PFSK-1 (cell line): ENCODE data around the gene TBX18.

Experiments
- FOXP2 ChIP-seq: optimal IDR thresholded peaks from 2 replicates; pipeline ENCODE3; 2011; ENCODE audit warnings: borderline replicate concordance, control low read depth, inconsistent platforms; ENCODE audit not compliant: insufficient read depth; ENCODE audit errors: extremely low read length, extremely low read depth
- POLR2AphosphoS5 ChIP-seq: IDR thresholded peaks from 2 replicates; pipeline ENCODE4 v1.6.1; 2012; ENCODE audit warnings: low read depth, mild to moderate bottlenecking, control low read depth, low read length, moderate library complexity
- SIN3A ChIP-seq: IDR thresholded peaks from 2 replicates; pipeline ENCODE4 v1.6.1; 2012; ENCODE audit warnings: mild to moderate bottlenecking, low read length, moderate library complexity, borderline replicate concordance; ENCODE audit not compliant: insufficient read depth
- TAF1 ChIP-seq: IDR thresholded peaks from 2 replicates; pipeline ENCODE4 v1.6.1; 2012; ENCODE audit warnings: low read length, control low read depth, borderline replicate concordance; ENCODE audit not compliant: insufficient read depth
- TF ChIP-seq, protein P1 (sequence below), 2 experiments: IDR thresholded peaks; 2 replicates each; pipeline versions ENCODE4 v1.6.1 to v1.8.0; 2011 to 2012; ENCODE audit warnings: low read depth in 2 of 2, low read length in 2 of 2, control low read depth in 1 of 2, inconsistent platforms in 1 of 2, mild to moderate bottlenecking in 1 of 2, moderate library complexity in 1 of 2; ENCODE audit not compliant: insufficient read depth in 1 of 2

TBX18 gene

DNA sequence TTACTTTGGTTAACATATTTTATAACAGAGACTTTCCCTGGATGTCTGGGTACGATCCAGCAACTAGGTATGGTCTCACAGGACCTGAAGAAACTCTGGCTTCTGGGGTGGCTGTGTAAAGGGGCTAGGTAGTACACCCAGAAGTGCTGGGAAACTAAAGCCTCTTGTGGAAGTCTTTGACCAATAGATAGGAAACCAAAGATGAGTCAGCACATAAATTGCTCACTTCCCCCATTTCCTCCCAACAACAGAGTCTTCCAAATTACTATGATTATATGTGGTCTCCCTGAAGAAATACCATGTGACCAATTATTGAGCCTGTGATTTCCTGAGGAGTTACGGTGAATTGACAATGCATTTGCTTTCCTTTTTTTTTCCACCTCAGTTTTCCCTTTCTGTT is 26.8 kb upstream of the TBX18 start:
- TF ChIP-seq POLR2AphosphoS5 (no peak), SIN3A (no peak), FOXP2 (no peak)

DNA sequence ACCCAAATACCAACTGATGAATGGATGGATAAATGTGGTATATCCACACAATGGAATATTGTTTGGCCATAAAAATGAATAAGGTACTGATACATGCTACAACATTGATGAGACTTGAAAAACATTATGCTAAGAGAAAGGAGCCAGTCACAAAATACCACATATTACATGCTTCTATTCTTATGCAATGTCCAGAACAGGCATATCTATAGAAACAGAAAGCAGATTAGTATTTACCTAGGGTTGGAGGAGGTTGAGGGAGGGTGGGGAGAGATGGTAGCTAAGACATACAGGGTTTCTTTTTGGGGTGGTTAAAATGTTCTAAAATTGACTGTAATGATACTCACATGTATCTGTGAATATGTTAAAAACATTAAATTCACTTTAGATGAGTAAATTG is 24.8 kb upstream of the TBX18 start:
- TF ChIP-seq TAF1 (no peak), FOXP2 (no peak), POLR2AphosphoS5 (no peak), SIN3A (no peak)
- TF ChIP-seq, protein P1, sequence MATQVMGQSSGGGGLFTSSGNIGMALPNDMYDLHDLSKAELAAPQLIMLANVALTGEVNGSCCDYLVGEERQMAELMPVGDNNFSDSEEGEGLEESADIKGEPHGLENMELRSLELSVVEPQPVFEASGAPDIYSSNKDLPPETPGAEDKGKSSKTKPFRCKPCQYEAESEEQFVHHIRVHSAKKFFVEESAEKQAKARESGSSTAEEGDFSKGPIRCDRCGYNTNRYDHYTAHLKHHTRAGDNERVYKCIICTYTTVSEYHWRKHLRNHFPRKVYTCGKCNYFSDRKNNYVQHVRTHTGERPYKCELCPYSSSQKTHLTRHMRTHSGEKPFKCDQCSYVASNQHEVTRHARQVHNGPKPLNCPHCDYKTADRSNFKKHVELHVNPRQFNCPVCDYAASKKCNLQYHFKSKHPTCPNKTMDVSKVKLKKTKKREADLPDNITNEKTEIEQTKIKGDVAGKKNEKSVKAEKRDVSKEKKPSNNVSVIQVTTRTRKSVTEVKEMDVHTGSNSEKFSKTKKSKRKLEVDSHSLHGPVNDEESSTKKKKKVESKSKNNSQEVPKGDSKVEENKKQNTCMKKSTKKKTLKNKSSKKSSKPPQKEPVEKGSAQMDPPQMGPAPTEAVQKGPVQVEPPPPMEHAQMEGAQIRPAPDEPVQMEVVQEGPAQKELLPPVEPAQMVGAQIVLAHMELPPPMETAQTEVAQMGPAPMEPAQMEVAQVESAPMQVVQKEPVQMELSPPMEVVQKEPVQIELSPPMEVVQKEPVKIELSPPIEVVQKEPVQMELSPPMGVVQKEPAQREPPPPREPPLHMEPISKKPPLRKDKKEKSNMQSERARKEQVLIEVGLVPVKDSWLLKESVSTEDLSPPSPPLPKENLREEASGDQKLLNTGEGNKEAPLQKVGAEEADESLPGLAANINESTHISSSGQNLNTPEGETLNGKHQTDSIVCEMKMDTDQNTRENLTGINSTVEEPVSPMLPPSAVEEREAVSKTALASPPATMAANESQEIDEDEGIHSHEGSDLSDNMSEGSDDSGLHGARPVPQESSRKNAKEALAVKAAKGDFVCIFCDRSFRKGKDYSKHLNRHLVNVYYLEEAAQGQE (IDR thresholded peaks at IDR 0.05; ENCODE audit: insufficient read depth in 1 of 2, low read depth in 2 of 2, low read length in 2 of 2), result no peak

GRCh38 chr6:84788689-84789088 is 24.3 kb upstream of the TBX18 start:
- TF ChIP-seq FOXP2 (no peak), TAF1 (no peak), SIN3A (no peak), POLR2AphosphoS5 (no peak)
- TF ChIP-seq, protein P1 (IDR thresholded peaks at IDR 0.05; ENCODE audit: insufficient read depth in 1 of 2, low read depth in 2 of 2, low read length in 2 of 2), result no peak

DNA sequence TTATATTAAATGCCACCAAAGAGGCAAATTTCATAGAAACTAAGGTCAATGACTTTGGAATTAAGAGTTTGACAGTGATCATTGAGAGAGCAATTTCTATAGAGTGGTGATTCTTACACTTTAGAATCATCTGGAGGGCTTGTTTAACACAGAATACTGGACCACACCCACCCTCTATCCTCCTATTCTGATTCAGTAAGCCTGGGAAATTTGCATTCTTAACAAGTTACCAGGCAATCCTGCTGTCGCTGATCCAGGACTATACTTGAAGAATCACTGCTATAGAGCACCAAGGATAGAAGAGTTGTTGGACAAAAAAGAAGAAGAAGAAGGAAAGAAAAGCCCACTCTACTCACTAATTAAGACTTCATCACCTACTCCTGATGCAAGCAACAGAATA is 21.3 kb upstream of the TBX18 start:
- no peak for TF ChIP-seq FOXP2
- no peak for TF ChIP-seq SIN3A
- no peak for TF ChIP-seq POLR2AphosphoS5
- TF ChIP-seq, protein P1 (IDR thresholded peaks at IDR 0.05; ENCODE audit: insufficient read depth in 1 of 2, low read depth in 2 of 2, low read length in 2 of 2), result no peak
- no peak for TF ChIP-seq TAF1

DNA sequence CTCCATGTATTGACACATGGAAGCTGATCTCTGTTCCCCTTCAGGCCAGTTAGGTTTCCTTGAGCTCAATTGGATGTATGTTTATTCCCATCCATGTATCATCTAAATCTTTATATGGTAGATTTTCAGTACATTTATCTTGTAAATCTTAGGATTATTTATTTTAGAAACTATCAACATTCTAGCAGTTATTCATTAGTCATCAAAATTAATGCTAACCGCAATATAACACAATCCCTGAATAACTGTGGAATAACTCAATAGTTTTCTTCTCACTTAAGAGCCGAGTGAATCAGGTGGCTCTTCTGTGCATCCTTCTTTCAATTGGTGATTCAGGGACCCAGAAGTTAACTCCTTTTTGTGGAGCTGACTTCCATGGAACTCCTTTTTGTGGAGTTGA is 15.5 kb upstream of the TBX18 start:
- TF ChIP-seq, protein P1 (IDR thresholded peaks at IDR 0.05; ENCODE audit: insufficient read depth in 1 of 2, low read depth in 2 of 2, low read length in 2 of 2), result no peak
- TF ChIP-seq POLR2AphosphoS5, result no peak
- no peak for TF ChIP-seq FOXP2
- TF ChIP-seq SIN3A, result no peak
- TF ChIP-seq TAF1, result no peak
